CD4-positive, alpha-beta T cell treated with Interleukin-6 for 4 hours (primary cell): ENCODE measurements around the gene TMEM181.
"Not testable (repeated sequence)": the region's sequence is repeated elsewhere in the genome, so short reads cannot be mapped to it uniquely, and the experiment has no call there.

Experiments used
- DNase-seq: peaks from one replicate; pipeline ENCODE4 v3.0.0-alpha.2; 2020; ENCODE audit warnings: mixed read lengths

The TMEM181 gene

GRCh38 chr6:158643836-158644230, 83.9 kb downstream of the TMEM181 start:
- no peak for DNase-seq

GRCh38 chr6:158644231-158645063, 84.6 kb downstream of the TMEM181 start, which contains the start of gene DYNLT1:
Gene DYNLT1, minus strand, starts transcription at chr6:158644743. Its CDS starts 35 bp downstream, at chr6:158644708.
- peak; percentile 85 for DNase-seq

- DNase-seq: no peak
These were observed 85.5 kb downstream of the TMEM181 start for GRCh38 chr6:158645064-158646022.

GRCh38 chr6:158646023-158646910, 86.4 kb downstream of the TMEM181 start:
- DNase-seq: no peak

GRCh38 chr6:158647501-158647900, 87.6 kb downstream of the TMEM181 start:
- DNase-seq: no peak

GRCh38 chr6:158648682-158649131, 88.8 kb downstream of the TMEM181 start:
- no peak for DNase-seq

GRCh38 chr6:158649289-158650143, 89.6 kb downstream of the TMEM181 start, which contains the start of gene SYTL3:
Gene SYTL3, plus strand, starts transcription at chr6:158650054. Its CDS starts 13,215 bp downstream, at chr6:158663269.
- peak; percentile 71 for DNase-seq

GRCh38 chr6:158651981-158652737, 92.3 kb downstream of the TMEM181 start:
- not testable (repeated sequence) for DNase-seq

GRCh38 chr6:158653577-158654354, 93.9 kb downstream of the TMEM181 start:
- peak; percentile 89 for DNase-seq

- peak; percentile 25 for DNase-seq
These were observed 94.6 kb downstream of the TMEM181 start for GRCh38 chr6:158654498-158654897.

GRCh38 chr6:158654960-158655489, 95.1 kb downstream of the TMEM181 start:
- DNase-seq: peak; percentile 31

- DNase-seq: no peak
These were observed 95.9 kb downstream of the TMEM181 start for GRCh38 chr6:158655569-158656450.

GRCh38 chr6:158656986-158657385, 97.1 kb downstream of the TMEM181 start:
- not testable (repeated sequence) for DNase-seq

GRCh38 chr6:158660333-158660754, 100.5 kb downstream of the TMEM181 start:
- DNase-seq: peak; percentile 70

- no peak for DNase-seq
These were observed 101.3 kb downstream of the TMEM181 start for GRCh38 chr6:158661156-158661685.

GRCh38 chr6:158662607-158662953, 102.7 kb downstream of the TMEM181 start:
- no peak for DNase-seq

GRCh38 chr6:158662954-158663624, 103.2 kb downstream of the TMEM181 start:
- DNase-seq: peak; percentile 48
